ENCODE results near the gene STPG3. TPM values are rescaled to one million over a fixed set of nuclear protein-coding genes. Genes with fewer than 3 reads are reported as not detected.
A peak's percentile ranks its signal among the peaks of the same experiment; 100 is the strongest.

Gene STPG3
- total RNA-seq, 1 donor: not detected

DNA sequence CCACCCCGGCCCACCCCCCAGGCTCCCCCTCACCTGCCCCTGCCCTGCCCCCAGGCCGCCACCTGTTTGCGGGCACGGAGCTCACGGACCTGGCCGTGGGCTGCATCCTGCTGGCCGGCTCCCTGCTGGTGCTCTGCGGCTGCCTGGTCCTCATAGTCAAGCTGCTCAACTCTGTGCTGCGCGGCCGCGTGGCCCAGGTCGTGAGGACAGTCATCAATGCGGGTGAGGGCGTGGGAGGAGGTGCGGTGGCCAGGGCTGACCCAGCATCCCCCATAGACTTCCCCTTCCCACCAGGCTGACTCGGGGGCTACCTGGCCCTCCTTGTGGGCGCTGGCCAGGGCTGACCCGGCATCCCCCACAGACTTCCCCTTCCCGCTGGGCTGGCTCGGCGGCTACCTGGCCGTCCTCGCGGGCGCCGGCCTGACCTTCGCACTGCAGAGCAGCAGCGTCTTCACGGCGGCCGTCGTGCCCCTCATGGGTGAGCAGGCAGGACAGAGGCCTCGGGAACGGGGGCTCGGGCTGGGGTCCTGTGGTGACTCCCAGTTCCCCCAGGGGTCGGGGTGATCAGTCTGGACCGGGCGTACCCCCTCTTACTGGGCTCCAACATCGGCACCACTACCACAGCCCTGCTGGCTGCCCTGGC, 16.9 kb upstream of the STPG3 start:
- DNase-seq (ENCODE audit: low read depth): no peak
- TF ChIP-seq, protein P1, sequence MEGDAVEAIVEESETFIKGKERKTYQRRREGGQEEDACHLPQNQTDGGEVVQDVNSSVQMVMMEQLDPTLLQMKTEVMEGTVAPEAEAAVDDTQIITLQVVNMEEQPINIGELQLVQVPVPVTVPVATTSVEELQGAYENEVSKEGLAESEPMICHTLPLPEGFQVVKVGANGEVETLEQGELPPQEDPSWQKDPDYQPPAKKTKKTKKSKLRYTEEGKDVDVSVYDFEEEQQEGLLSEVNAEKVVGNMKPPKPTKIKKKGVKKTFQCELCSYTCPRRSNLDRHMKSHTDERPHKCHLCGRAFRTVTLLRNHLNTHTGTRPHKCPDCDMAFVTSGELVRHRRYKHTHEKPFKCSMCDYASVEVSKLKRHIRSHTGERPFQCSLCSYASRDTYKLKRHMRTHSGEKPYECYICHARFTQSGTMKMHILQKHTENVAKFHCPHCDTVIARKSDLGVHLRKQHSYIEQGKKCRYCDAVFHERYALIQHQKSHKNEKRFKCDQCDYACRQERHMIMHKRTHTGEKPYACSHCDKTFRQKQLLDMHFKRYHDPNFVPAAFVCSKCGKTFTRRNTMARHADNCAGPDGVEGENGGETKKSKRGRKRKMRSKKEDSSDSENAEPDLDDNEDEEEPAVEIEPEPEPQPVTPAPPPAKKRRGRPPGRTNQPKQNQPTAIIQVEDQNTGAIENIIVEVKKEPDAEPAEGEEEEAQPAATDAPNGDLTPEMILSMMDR (IDR thresholded peaks at IDR 0.05; ENCODE audit: insufficient read depth, low read depth, low read length): no peak
- no peak overlapping the region for H3K4me3 ChIP-seq (ENCODE audit: low read depth, low read length)

DNA sequence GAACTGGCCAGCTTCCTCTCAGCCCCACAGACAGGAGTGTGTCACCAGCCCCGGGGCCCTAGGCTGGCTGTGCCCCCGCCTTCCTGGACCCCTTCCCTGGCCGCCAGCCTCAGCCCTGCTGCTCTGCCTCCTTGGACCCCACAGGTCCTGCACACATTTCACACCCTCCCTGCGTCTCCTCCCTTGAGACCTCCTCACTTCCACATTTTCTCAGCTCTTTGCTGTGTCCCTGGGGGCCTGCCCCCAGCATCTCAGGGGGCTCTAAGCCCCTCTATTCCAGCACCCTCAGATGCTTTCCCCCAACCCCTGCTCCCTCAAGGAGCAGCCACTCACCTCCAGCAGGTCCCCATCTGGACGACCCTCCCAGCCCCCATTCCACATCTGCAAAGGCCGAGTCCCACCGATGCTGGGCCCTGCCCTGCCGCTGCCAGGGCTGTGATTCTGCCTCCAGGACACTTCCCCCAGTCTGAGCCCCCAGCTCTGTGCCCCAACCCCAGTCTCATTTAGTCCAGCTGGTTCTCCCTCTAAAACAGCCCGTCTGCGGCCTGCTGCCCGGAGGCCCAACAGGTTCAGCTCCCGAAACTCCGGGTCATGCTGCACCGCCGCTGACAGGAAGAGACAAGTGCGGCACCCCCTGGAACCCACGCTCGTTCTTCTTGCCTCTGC, 16.2 kb upstream of the STPG3 start:
- no peak overlapping the region for H3K4me3 ChIP-seq (ENCODE audit: low read depth, low read length)
- DNase-seq (ENCODE audit: low read depth): no peak
- TF ChIP-seq, protein P1 (IDR thresholded peaks at IDR 0.05; ENCODE audit: insufficient read depth, low read depth, low read length): no peak

DNA sequence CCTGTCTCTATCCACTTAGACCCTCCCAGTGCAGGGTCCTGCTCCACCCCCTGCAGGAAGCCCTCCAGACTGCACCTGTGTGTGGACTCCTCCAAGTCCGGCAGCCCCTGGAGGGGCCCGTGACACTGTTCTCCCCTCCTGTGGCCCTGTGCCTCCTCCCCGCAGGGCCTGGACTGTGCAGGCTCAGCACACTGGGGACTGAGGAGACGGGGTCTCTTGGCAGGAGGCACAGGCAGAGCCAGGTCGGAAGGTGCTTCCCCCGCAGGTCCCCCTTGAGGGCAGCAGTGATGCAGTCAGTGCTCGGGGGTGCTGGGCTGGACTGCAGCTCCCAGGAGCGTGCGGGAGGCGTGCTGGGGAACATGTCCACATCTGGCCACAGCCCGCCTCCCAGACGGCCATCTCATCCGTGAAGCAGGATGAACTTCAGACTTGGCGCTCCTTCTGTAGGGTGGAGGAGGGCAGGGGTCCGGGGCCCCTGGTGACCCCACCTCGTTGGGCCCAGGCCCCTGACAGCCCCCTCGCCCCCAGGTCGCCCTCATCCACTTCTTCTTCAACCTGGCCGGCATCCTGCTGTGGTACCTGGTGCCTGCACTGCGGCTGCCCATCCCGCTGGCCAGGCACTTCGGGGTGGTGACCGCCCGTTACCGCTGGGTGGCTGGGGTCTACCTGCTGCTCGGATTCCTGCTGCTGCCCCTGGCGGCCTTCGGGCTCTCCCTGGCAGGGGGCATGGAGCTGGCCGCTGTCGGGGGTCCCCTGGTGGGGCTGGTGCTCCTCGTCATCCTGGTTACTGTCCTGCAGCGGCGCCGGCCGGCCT, 15.5 kb upstream of the STPG3 start:
- no peak for DNase-seq (ENCODE audit: low read depth)
- TF ChIP-seq, protein P1 (IDR thresholded peaks at IDR 0.05; ENCODE audit: insufficient read depth, low read depth, low read length): no peak
- H3K4me3 ChIP-seq (ENCODE audit: low read depth, low read length): no peak overlapping the region

DNA sequence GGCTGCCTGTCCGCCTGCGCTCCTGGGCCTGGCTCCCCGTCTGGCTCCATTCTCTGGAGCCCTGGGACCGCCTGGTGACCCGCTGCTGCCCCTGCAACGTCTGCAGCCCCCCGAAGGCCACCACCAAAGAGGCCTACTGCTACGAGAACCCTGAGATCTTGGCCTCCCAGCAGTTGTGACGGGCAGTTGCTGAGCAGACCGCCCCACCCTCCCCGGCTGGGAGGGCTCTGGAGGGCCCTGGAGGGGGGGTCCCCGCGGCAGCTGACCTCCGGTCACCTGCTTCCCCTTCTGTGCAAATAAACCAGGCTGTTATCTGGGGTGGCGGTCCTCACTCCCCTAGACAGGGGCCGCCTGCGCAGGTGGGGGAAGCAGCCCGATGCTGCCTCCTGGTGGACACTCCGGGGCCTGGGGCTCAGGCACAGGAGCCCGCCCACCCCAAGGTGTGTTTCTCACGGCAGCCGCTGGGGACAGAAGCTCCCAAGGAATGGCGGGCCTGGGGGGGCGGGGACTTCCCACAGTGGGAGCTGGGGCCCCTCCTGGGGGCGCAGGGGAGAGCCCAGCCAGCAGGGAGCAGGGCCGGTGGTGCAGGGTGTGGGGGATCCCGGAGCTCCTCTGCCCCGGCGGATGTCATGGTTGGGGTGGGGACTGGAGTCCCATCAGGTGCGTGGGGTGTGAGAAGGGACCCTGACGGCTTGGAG, 14.7 kb upstream of the STPG3 start:
- peak; percentile 72 for DNase-seq (ENCODE audit: low read depth)
- TF ChIP-seq, protein P1 (IDR thresholded peaks at IDR 0.05; ENCODE audit: insufficient read depth, low read depth, low read length): peak; percentile 98
- H3K4me3 ChIP-seq (ENCODE audit: low read depth, low read length): no peak overlapping the region

DNA sequence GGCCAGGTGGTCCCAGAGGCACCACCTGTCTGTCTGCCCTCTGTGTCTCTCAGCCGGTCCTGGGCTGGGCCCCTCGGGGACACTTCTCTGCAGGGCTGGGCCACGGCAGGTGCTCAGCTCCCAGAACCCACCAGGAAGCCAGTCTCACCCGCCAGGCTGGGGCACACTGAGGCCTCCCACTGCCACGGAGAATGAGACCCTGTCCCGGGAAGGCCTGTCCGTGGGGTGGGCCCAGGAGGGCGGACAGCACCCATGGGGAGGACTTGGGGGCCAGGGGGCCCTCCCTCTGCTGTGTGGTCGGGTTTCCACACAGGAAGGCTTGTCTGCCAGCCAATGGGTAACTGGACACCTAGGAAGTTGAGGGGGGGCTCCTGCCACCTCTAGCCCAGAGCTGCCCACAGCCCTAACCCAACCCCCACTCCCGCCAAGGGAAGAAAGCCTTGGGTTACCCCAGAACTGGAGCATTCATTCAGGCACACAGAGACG, 14.1 kb upstream of the STPG3 start:
- no peak overlapping the region for H3K4me3 ChIP-seq (ENCODE audit: low read depth, low read length)
- no peak for DNase-seq (ENCODE audit: low read depth)
- TF ChIP-seq, protein P1 (IDR thresholded peaks at IDR 0.05; ENCODE audit: insufficient read depth, low read depth, low read length): no peak
